HG03025 (cell line): Measurements from ENCODE around the gene TMBIM4.
A peak's percentile ranks its signal among the peaks of the same experiment; 100 is the strongest.

Experiments
- ATAC-seq: cut with Tn5 transposase; IDR thresholded peaks from one replicate; pipeline ENCODE4 v1.9.1; 2021; ENCODE audit warnings: mild to moderate bottlenecking, moderate library complexity; ENCODE audit not compliant: unreplicated experiment, low FRiP score

Gene TMBIM4

DNA sequence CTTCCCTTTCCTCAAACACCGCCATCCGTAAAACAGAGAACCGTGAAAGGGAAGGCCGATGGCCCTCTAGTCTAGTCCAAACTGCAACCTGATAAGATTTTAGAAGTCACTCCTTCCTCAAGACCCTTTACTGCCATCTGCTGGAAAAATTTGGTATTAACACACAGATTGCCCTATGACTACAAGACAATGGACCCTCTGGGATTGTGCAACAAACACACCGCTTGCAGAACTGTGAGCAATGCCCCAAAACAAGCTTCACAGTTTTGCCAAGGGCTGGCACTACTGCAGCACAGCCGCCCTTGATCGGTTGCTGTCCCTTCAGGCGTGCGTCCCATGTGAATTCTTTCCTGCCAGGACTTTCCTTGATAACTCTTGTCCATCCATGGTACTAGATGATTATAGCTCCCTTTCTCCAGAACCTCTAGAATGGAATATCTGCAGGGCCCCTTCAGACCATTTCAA, 62.3 kb downstream of the TMBIM4 start:
- ATAC-seq: peak; percentile 89

GRCh38 chr12:66103016-66103913, 66.5 kb downstream of the TMBIM4 start:
- ATAC-seq: no peak

DNA sequence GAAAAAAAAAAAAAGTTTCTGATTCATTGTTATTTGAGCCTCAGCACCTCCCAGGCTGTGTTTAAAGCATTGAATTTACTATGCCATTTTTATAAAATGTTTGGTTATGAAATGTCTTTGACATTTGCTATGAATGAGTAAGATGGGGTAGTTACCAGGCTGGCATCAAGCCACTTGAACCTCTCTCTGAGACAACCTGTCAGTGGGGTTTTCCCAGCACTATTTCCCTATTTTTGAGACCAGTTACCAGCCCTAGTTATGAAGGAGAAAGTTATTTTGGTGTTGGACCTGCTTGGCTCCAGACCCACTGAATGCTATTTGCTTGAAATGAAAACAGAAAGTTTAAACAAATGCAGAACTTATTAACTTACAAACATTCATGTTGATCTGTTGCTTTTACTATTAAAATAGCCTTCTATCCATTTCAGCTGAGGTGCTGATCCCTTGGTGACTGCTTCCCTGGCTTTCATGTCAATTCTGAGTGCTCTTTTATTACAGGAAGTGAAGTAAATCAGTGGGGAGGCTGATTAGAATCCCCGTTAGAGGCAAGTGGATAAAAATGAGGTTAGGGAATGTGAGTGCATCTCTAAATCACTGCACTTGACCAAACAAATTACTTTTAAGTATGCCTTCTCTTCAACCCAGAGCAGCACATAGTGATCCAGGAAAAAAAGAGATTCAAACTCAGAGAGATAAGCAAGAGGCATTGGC, 77.1 kb downstream of the TMBIM4 start:
- no peak for ATAC-seq

- ATAC-seq: no peak
Observed at GRCh38 chr12:66090157-66090556, 79.6 kb downstream of the TMBIM4 start.

DNA sequence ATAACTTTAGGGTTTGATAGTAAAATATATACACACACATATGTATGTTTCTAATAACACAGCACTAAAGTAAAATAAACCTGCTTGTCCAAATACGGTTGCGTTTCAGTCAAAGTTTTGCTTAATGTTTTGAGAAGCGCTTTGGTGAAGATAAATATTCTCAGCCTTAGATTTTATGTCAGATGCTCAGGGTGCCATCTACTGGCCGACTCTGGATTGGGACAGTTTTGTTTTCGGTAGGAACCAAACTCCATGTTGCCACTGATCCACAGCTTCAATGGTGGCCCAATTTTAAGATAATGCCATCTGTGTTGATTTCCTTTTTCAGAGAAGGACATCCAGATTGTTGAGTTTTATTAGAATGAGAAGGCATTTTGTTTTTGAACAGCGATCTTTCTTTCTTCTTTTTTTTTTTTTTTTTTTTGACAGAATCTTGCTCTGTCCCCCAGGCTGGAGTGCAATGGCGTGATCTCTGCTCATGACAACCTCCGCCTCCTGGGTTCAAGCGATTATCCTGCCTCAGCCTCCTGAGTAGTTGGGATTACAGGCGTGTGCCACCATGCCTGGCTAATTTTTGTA, 82.3 kb downstream of the TMBIM4 start:
- peak; percentile 49 for ATAC-seq

- ATAC-seq: no peak
Observed at GRCh38 chr12:66085998-66086397, 83.8 kb downstream of the TMBIM4 start.
